ENCODE data around the gene BOLL.

GRCh38 chr2:197804049-197804757 is 19.1 kb upstream of the BOLL start, which contains the start of gene PLCL1:
- TF ChIP-seq CTCF (IDR thresholded peaks at IDR 0.05; ENCODE audit: poor library complexity, severe bottlenecking): peak; percentile 15
- TF ChIP-seq POLR2AphosphoS5 (IDR thresholded peaks at IDR 0.05): peak; percentile 84
- no peak for TF ChIP-seq EZH2 (IDR thresholded peaks at IDR 0.05; ENCODE audit: borderline replicate concordance, insufficient read depth, low read length, poor library complexity, severe bottlenecking)
- TF ChIP-seq RAD21 (conservative IDR thresholded peaks at IDR 0.05): peak; percentile 15
- TF ChIP-seq EP300 (conservative IDR thresholded peaks at IDR 0.05; ENCODE audit: poor library complexity, severe bottlenecking): peak; percentile 85
